H1 (cell line): ENCODE results near the gene WDR59. TPM values are rescaled to one million over a fixed set of nuclear protein-coding genes. Genes with fewer than 3 reads are reported as not detected.

Source experiments
- CTCF ChIA-PET: fragments of 300-600 bp; sonication (Branson Sonifier 250); formaldehyde crosslinking; loops from one replicate; lab custom pipeline; 2021; ENCODE audit not compliant: partially characterized antibody; lab: Charles Lee
- POLR2A ChIA-PET: fragments of 300-600 bp; sonication (Branson Sonifier 250); formaldehyde crosslinking; loops from one replicate; lab custom pipeline; 2021; ENCODE audit warnings: inconsistent platforms; ENCODE audit not compliant: partially characterized antibody; lab: Charles Lee
- DNase-seq, 2 experiments: peaks; one replicate each; pipeline versions ENCODE4 v3.0.0 to v3.0.0-alpha.2; 2010 to 2022; ENCODE audit warnings: low spot score in 2 of 2, low read depth in 1 of 2, mixed read lengths in 1 of 2
- FAIRE-seq: peaks from 2 replicates; lab custom pipeline; 2011; peaks lifted over from hg19 to GRCh38; lab: Jason Lieb, UNC
- H2AFZ ChIP-seq: 2 replicates; pipeline ENCODE4 v1.8.1; 2012; ENCODE audit warnings: low read length, inconsistent platforms
- H2AK5ac ChIP-seq: 2 replicates; pipeline ENCODE4 v1.6.1; 2013; ENCODE audit warnings: low read depth, low read length
- H2BK120ac ChIP-seq: replicated peaks from 2 replicates; pipeline ENCODE3; 2013; ENCODE audit warnings: low read depth, low read length, inconsistent platforms
- H2BK12ac ChIP-seq: 2 replicates; pipeline ENCODE4 v1.6.1; 2013; ENCODE audit warnings: low read depth, low read length
- H2BK15ac ChIP-seq: 2 replicates; pipeline ENCODE4 v1.6.1; 2013; ENCODE audit warnings: low read length
- H2BK20ac ChIP-seq: 2 replicates; pipeline ENCODE4 v1.6.1; 2013; ENCODE audit warnings: low read length
- H2BK5ac ChIP-seq: 2 replicates; pipeline ENCODE4 v1.6.1; 2013; ENCODE audit warnings: low read depth, low read length
- H3K14ac ChIP-seq: 2 replicates; pipeline ENCODE4 v1.6.1; 2013; ENCODE audit warnings: inconsistent platforms; ENCODE audit not compliant: insufficient read length
- H3K18ac ChIP-seq: 2 replicates; pipeline ENCODE4 v1.6.1; 2013; ENCODE audit warnings: low read length; ENCODE audit errors: extremely low read depth
- H3K23ac ChIP-seq: 2 replicates; pipeline ENCODE4 v1.6.1; 2013; ENCODE audit warnings: inconsistent platforms; ENCODE audit not compliant: insufficient read length
- H3K23me2 ChIP-seq: 2 replicates; pipeline ENCODE4 v1.6.1; 2013; ENCODE audit warnings: low read depth, low read length
- H3K27ac ChIP-seq: 2 replicates; pipeline ENCODE4 v1.6.1; 2011; ENCODE audit warnings: low read depth, low read length, inconsistent platforms
- H3K27me3 ChIP-seq, 4 experiments: replicated peaks in 1 of 4; 1 replicate in 1 of 4; 2 replicates in 3 of 4; pipeline versions ENCODE4 v1.6.1 to v1.8.1; 2011 to 2013; ENCODE audit warnings: low read length in 3 of 4, mild to moderate bottlenecking in 3 of 4, inconsistent platforms in 2 of 4, mixed read lengths in 2 of 4, moderate library complexity in 1 of 4; ENCODE audit not compliant: control insufficient read depth in 3 of 4, insufficient read depth in 3 of 4; ENCODE audit errors: extremely low read depth in 1 of 4
- H3K36me3 ChIP-seq, 4 experiments: 2 replicates each; pipeline versions ENCODE4 v1.6.1 to v1.8.1; 2011 to 2013; ENCODE audit warnings: mild to moderate bottlenecking in 4 of 4, low read length in 3 of 4, moderate library complexity in 2 of 4, control low read depth in 1 of 4, inconsistent platforms in 1 of 4; ENCODE audit not compliant: insufficient read depth in 4 of 4, control insufficient read depth in 2 of 4
- H3K4ac ChIP-seq: replicated peaks from 2 replicates; pipeline ENCODE3; 2013; ENCODE audit warnings: low read length, low read depth, mixed read lengths, inconsistent platforms; ENCODE audit not compliant: insufficient read length
- H3K4me1 ChIP-seq, 4 experiments: replicated peaks in 1 of 4; 1 replicate in 1 of 4; 2 replicates in 3 of 4; pipeline versions ENCODE4 v1.6.1 to v1.8.1; 2011 to 2013; ENCODE audit warnings: low read length in 3 of 4, inconsistent platforms in 2 of 4, mixed read lengths in 1 of 4; ENCODE audit not compliant: insufficient read depth in 4 of 4, control insufficient read depth in 3 of 4
- H3K4me2 ChIP-seq, 2 experiments: 2 replicates each; pipeline versions ENCODE4 v1.6.1 to v1.8.1; 2011 to 2013; ENCODE audit warnings: low read depth in 2 of 2, low read length in 2 of 2, control low read depth in 1 of 2, inconsistent platforms in 1 of 2, mild to moderate bottlenecking in 1 of 2; ENCODE audit not compliant: insufficient read depth in 1 of 2
- H3K4me3 ChIP-seq, 4 experiments: fragments of 200-600, 300-600 bp in 1 of 4; sonication (generic), shearing (Covaris generic), sonication (Bioruptor Twin) in 1 of 4; 2 replicates each; pipeline versions ENCODE4 v1.5.1 to v1.8.1; 2011 to 2016; ENCODE audit warnings: low read length in 4 of 4, low read depth in 3 of 4, control low read depth in 2 of 4, inconsistent platforms in 2 of 4, mild to moderate bottlenecking in 2 of 4, mixed read lengths in 1 of 4, moderate library complexity in 1 of 4; ENCODE audit not compliant: insufficient read depth in 2 of 4; ENCODE audit errors: extremely low read depth in 1 of 4
- H3K56ac ChIP-seq: replicated peaks from 2 replicates; pipeline ENCODE3; 2013; ENCODE audit warnings: low read depth, mild to moderate bottlenecking, mixed read lengths, low read length, inconsistent platforms; ENCODE audit not compliant: insufficient read length
- H3K79me1 ChIP-seq: 2 replicates; pipeline ENCODE4 v1.6.1; 2013; ENCODE audit warnings: low read depth, low read length, control low read depth
- H3K79me2 ChIP-seq, 2 experiments: 2 replicates each; pipeline versions ENCODE4 v1.6.1 to v1.8.1; 2012 to 2013; ENCODE audit warnings: low read length in 2 of 2, mild to moderate bottlenecking in 2 of 2, inconsistent platforms in 1 of 2; ENCODE audit not compliant: insufficient read depth in 2 of 2, control insufficient read depth in 1 of 2
- H3K9ac ChIP-seq, 4 experiments: replicated peaks in 1 of 4; 1 replicate in 1 of 4; 2 replicates in 3 of 4; pipeline versions ENCODE4 v1.6.1 to v1.8.1; 2011 to 2013; ENCODE audit warnings: low read depth in 3 of 4, low read length in 3 of 4, control low read depth in 2 of 4, mild to moderate bottlenecking in 2 of 4, moderate library complexity in 2 of 4, inconsistent platforms in 1 of 4; ENCODE audit errors: extremely low read depth in 1 of 4
- H3K9me3 ChIP-seq, 2 experiments: 2 replicates each; pipeline versions ENCODE4 v1.6.1 to v1.8.1; 2012 to 2013; ENCODE audit warnings: mild to moderate bottlenecking in 2 of 2, moderate library complexity in 2 of 2, control low read depth in 1 of 2, inconsistent platforms in 1 of 2, low read depth in 1 of 2, low read length in 1 of 2, mixed read lengths in 1 of 2; ENCODE audit not compliant: insufficient read depth in 2 of 2
- H4K20me1 ChIP-seq, 2 experiments: replicated peaks in 1 of 2; 2 replicates each; pipeline versions ENCODE3 to v1.8.1; 2011 to 2013; ENCODE audit warnings: inconsistent platforms in 2 of 2, low read length in 2 of 2, mild to moderate bottlenecking in 1 of 2; ENCODE audit not compliant: insufficient read depth in 2 of 2, control insufficient read depth in 1 of 2
- H4K5ac ChIP-seq: 2 replicates; pipeline ENCODE4 v1.6.1; 2013; ENCODE audit warnings: low read length, low read depth, mixed read lengths, inconsistent platforms; ENCODE audit not compliant: insufficient read length
- H4K8ac ChIP-seq: 2 replicates; pipeline ENCODE4 v1.8.0; 2013; ENCODE audit warnings: mild to moderate bottlenecking, moderate library complexity, low read length, inconsistent platforms; ENCODE audit not compliant: insufficient read depth; ENCODE audit errors: extremely low read depth
- H4K91ac ChIP-seq: replicated peaks from 2 replicates; pipeline ENCODE3; 2013; ENCODE audit warnings: low read length, mixed read lengths, inconsistent platforms; ENCODE audit not compliant: insufficient read length
- CBX5 ChIP-seq: fragments of 300-800, 300-1000 bp; sonication (generic); IDR thresholded peaks from 2 replicates; pipeline ENCODE4 v1.7.1; 2016; ENCODE audit warnings: antibody characterized with exemption, low read length, low read depth
- CBX8 ChIP-seq: fragments of 300-800, 300-1000 bp; sonication (generic); IDR thresholded peaks from 2 replicates; pipeline ENCODE4 v1.7.1; 2016; ENCODE audit warnings: low read depth, low read length, borderline replicate concordance
- FOSL1 ChIP-seq: IDR thresholded peaks from 2 replicates; pipeline ENCODE4 v1.6.1; 2011; ENCODE audit warnings: mild to moderate bottlenecking, low read depth, low read length, moderate library complexity; ENCODE audit not compliant: insufficient read depth
- GABPA ChIP-seq: IDR thresholded peaks from 2 replicates; pipeline ENCODE4 v1.6.1; 2011; ENCODE audit warnings: mild to moderate bottlenecking, low read length, moderate library complexity, borderline replicate concordance; ENCODE audit not compliant: insufficient read depth
- KDM5A ChIP-seq: fragments of 200-600 bp; IDR thresholded peaks from 2 replicates; pipeline ENCODE4 v1.7.1; 2012; ENCODE audit warnings: mild to moderate bottlenecking, low read length, inconsistent platforms, mixed read lengths
- MAFK ChIP-seq: IDR thresholded peaks from 2 replicates; pipeline ENCODE4 v1.6.1; 2012; ENCODE audit warnings: low read depth, mild to moderate bottlenecking, improper control_type of control experiment, low read length
- NANOG ChIP-seq: IDR thresholded peaks from 2 replicates; pipeline ENCODE4 v1.6.1; 2011; ENCODE audit warnings: low read length, low read depth, mild to moderate bottlenecking, inconsistent platforms; ENCODE audit not compliant: insufficient read depth, poor library complexity, severe bottlenecking
- NRF1 ChIP-seq: IDR thresholded peaks from 2 replicates; pipeline ENCODE4 v1.6.1; 2011; ENCODE audit warnings: mild to moderate bottlenecking, low read depth, low read length, improper control_type of control experiment
- POLR2A ChIP-seq, 2 experiments: IDR thresholded peaks; 1 replicate in 1 of 2; 2 replicates in 1 of 2; pipeline ENCODE4 v1.6.1; 2011; ENCODE audit warnings: low read depth in 2 of 2, low read length in 2 of 2, mild to moderate bottlenecking in 2 of 2; ENCODE audit errors: control extremely low read depth in 1 of 2
- POU5F1 ChIP-seq: IDR thresholded peaks from 2 replicates; pipeline ENCODE4 v1.6.1; 2011; ENCODE audit warnings: low read depth, mild to moderate bottlenecking, low read length, moderate library complexity
- RFX5 ChIP-seq: IDR thresholded peaks from 2 replicates; pipeline ENCODE4 v1.6.1; 2011; ENCODE audit warnings: low read depth, low read length, improper control_type of control experiment, borderline replicate concordance
- SIX5 ChIP-seq: IDR thresholded peaks from 2 replicates; pipeline ENCODE4 v1.6.1; 2011; ENCODE audit warnings: mild to moderate bottlenecking, low read depth, low read length
- TAF7 ChIP-seq: optimal IDR thresholded peaks from 2 replicates; pipeline ENCODE3; 2011; ENCODE audit warnings: low read depth, mild to moderate bottlenecking, inconsistent platforms, low read length, moderate library complexity, borderline replicate concordance
- TCF12 ChIP-seq: IDR thresholded peaks from 2 replicates; pipeline ENCODE4 v1.6.1; 2011; ENCODE audit warnings: low read depth, mild to moderate bottlenecking, low read length
- WGBS, 2 experiments: shearing (Covaris generic) in 1 of 2; methylation state at CpG; one replicate each; pipeline versions ENCODE4 v1.1.6 to v1.1.7; 2013 to 2015; ENCODE audit warnings: low lambda C conversion rate in 2 of 2, mixed read lengths in 2 of 2, inconsistent platforms in 1 of 2, low coverage in 1 of 2, missing lambda C conversion rate in 1 of 2; ENCODE audit not compliant: insufficient replicate concordance in 2 of 2, insufficient coverage in 1 of 2, insufficient read length in 1 of 2; ENCODE audit errors: extremely low coverage in 1 of 2, missing lambda C conversion rate in 1 of 2; 5-methylcytosine and 5-hydroxymethylcytosine counted together
- polyA plus RNA-seq, 7 experiments: library from polyadenylated mRNA; depleted of rRNA in 3 of 7; stranded (reverse) in 5 of 7; unstranded in 2 of 7; fragments of >200 nt in 5 of 7; fragments of 200-250 nt in 2 of 7; gene quantifications; 1 replicate in 5 of 7; 2 replicates in 1 of 7; 4 replicates in 1 of 7; pipeline versions ENCODE4 v1.2.1 to v1.2.3, GENCODE V29; 2011 to 2013; ENCODE audit warnings: missing spikeins in 2 of 7, mixed read lengths in 2 of 7
- total RNA-seq: library from RNA; stranded (reverse); fragmentation: NEBNext Ultra II Directional; extraction: Animal tissue kit (Norgen Biotek cat#: 25700); gene quantifications from 2 replicates; pipeline ENCODE4 v1.2.1, GENCODE V29; 2021

Gene WDR59
- total and polyA plus RNA-seq, 2 of the 8 experiments (the other 6 are each of a cell fraction or from before 2014, with no cell fraction given), result 84.2 to 124 TPM

- Histone ChIP-seq H3K14ac (no peak overlapping the region), H3K4ac (no peak overlapping the region), H4K5ac (no peak overlapping the region), H3K23ac (no peak overlapping the region), H4K20me1 (peaks cover 2 to 18% of the 10 kb centered on the region in 2 experiments), H3K79me1 (peaks cover 7% of the 10 kb centered on the region), H4K91ac (no peak overlapping the region), H3K56ac (no peak overlapping the region), H3K9ac (no peak overlapping the region), H2BK120ac (no peak overlapping the region), H3K18ac (no peak overlapping the region), H3K4me3 (no peak overlapping the region), H4K8ac (no peak overlapping the region), H3K4me1 (peaks cover 0 to 14% (median 3%) of the 10 kb centered on the region in 4 experiments; a peak in 4 of 7 replicates), H2BK12ac (no peak overlapping the region), H3K23me2 (no peaks in the 10 kb centered on the region), H3K36me3 (no peaks in the 10 kb centered on the region), H2BK5ac (no peak overlapping the region), H2AFZ (no peak overlapping the region), H3K4me2 (no peak overlapping the region), H3K27ac (no peak overlapping the region), H3K9me3 (no peaks in the 10 kb centered on the region), H3K27me3 (no peaks in the 10 kb centered on the region), H2AK5ac (no peak overlapping the region), H3K79me2 (peaks cover 18 to 100% of the 10 kb centered on the region in 2 experiments), H2BK15ac (no peak overlapping the region), H2BK20ac (no peak overlapping the region)
- ChIA-PET CTCF (interaction anchor here (0.8 to 4.0 kb wide), 3 partner anchors 43 to 101 kb away, joined by 3 to 15 read pairs (median 4); no protein-coding TSS in a partner anchor), POLR2A (no interaction called here)
- DNase-seq, result no peak
- no peak for FAIRE-seq
- 84% methylated on average over 2 of the region's 3 CpGs; no CpG with 5 or more reads in 1 of the 2 experiments for WGBS, 2 experiments
- TF ChIP-seq TAF7 (no peak), POLR2A (IDR thresholded peaks at IDR 0.05; ENCODE audit: control extremely low read depth in 1 of 2, low read depth in 2 of 2, low read length in 2 of 2) (no peak), CBX5 (no peak), TCF12 (no peak), NANOG (no peak), CBX8 (no peak), FOSL1 (no peak), NRF1 (no peak), RFX5 (no peak), SIX5 (no peak), KDM5A (no peak), MAFK (no peak), POU5F1 (no peak), GABPA (no peak)
Observed at GRCh38 chr16:75010427-75010826, 25.5 kb upstream of the WDR59 start.
